DMS114 treated with DMSO at 0.1 percent for 48 hours (cell line): Measurements from ENCODE around the gene LDHB.
"Not testable (repeated sequence)": the region's sequence is repeated elsewhere in the genome, so short reads cannot be mapped to it uniquely, and the experiment has no call there.

Experiments used
- DNase-seq: peaks from one replicate; lab custom pipeline; 2025; ENCODE audit not compliant: unreplicated experiment; lab: John Stamatoyannopoulos, UW

Gene LDHB

GRCh38 chr12:21614506-21614905 lies 43.1 kb downstream of the LDHB start:
- no peak for DNase-seq

DNA sequence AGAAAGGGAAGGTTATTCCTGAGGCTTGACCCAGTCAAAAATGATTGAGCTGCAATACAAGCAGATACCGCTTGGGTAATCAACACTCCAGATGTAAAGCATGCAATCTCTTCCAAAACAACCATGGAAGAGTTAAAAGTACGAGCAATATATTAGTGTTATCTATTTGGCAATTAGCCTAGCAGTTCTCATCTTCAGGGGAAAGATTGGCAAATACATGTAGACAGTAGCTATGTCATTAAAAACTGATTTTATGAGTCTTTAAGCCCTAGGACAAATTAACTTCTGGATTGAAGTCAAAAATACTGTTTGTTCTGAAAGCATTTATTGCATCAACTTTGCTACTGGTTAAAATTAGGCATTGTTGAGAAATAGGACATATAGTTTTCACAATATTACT lies 43.7 kb downstream of the LDHB start:
- DNase-seq, result no peak

DNA sequence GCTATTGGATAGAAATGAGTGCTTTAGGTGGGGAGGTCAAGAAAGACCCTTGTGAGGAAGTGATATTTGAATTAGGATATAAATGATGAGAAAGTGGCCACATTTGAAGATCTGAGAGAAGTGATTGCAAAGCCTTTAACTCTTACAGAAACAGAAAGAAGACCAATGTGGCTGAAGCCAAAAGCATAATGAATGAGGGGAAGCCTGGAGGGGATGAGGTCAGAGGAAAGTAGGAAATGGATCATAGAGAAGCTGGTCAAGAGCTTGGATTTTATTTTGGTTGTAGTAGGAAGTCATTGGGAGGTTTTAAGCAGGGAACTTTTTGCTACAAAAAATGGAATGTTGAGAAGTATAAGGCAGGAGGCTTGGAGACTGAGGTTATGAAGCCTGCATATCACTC lies 49.4 kb downstream of the LDHB start:
- no peak for DNase-seq

DNA sequence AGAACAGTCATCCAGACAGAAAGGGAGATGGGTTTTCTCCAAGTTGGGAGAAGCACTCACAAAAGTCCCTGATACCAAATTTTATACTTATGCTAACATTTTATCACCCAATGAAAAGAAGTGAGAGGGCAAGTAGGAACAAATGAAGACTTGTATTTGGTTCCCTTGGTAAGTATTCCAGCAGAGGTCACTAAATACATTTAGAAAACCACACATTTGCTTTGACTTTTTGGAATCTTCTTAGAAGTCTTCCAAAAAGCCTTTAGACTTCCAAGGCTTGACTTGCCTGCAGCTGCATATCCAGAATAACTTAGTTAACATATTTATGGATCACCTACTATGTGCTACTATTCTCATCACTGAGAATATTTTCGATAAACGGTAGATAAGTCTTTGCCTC lies 49.9 kb downstream of the LDHB start:
- no peak for DNase-seq

GRCh38 chr12:21606175-21606574 lies 51.5 kb downstream of the LDHB start:
- no peak for DNase-seq

DNA sequence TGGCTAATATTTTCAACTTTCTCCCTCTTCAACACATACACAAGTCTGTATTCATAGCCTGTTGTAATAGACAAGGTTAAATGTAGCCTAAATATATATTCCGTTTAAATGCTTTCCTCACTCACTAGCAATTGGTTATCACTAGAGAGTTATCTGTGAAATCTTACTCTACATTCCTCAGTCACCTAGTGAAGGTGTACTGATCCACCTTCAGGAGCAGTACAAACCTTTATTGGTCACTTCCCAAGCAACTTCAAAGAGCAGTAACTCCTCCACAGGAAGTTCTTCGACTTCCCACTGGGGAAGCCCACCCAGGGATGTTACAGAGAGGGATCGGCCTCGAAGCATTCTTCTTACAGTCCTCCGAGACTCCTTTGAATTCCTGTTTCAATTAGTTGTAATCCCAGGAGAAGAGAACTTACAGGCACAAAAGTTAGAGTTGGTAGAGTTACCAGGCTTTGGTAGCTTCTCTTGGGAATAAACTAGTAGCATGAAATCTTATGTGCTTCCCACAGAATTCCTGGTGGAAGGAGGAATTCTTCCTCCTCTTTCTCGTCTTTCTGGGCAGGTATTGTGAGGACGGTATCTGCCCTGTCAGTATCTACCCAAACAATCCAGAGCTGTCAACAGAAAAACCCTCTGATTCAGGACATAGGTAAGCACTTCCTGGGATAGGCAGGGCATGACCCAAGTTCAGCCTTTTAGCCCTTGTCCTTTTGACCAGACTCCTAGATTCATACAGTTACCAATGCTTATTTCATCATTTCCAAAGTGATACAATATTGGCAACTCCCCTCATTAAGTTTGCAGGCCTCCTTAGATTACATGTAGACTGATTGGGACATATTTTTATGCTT lies 53.2 kb downstream of the LDHB start, which contains the start of gene GYS2:
Gene GYS2, minus strand, starts transcription at position 603 of the 857 bp plus-strand sequence. Its CDS starts 255 bp downstream, at position 348.
- no peak for DNase-seq

- DNase-seq, result no peak
These were observed 54.9 kb downstream of the LDHB start for GRCh38 chr12:21602774-21603173.

DNA sequence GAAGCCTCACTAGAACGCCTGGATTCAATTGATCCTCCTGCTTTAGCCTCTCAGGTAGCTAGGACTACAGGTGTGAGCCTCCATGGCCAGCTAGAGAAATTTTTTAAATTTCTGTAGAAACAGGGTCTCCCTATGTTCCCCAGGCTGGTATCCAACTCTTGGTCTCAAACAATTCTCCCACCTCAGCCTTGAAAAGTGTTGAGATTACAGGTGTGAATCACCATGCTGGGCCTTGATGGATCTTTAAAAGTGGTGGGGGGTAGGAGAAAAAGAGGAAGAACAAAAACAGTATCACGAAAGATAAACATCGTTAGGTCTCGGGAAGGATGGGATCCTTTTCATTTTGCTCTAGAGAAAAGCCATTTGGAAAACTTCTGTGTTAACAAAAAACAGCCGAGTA lies 57.4 kb downstream of the LDHB start:
- DNase-seq, result no peak

DNA sequence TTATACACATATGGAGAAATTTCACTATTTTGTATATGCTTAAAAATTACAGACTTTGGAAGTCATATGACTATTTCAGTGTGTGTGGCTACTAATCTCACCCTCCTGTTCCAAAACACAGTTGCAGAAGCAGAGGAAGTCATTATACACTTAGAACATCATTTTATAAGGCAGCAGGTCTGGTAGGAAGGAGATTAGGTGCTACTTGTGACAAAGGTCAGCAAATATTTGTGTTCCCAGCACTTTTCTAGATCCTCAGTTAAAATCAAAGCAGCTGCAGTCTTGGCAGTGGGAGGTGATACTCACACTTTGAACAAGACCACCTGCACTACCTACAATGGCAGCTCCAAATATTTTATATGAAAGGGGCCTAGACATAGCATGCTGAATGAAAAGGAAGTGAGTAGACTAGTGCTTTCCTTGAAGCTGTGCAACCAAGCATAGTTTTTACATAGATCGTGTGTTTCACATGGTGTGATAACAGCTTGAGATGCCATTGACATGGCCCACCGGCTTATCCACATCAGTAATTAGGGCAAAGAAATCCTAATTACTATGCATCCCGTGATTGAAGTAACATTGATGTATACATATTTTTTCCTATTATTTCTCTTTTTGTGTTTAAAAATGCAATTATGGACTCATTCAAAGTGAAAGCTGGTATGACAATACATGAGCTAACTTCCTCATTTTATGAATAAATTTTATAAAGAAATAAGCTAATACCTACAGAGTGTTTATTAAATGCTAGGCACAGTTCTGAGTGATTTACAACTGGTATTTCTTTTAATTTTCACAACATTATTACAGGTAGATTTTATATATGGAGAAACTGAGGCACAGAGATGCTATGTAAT lies 58.3 kb downstream of the LDHB start:
- no peak for DNase-seq

DNA sequence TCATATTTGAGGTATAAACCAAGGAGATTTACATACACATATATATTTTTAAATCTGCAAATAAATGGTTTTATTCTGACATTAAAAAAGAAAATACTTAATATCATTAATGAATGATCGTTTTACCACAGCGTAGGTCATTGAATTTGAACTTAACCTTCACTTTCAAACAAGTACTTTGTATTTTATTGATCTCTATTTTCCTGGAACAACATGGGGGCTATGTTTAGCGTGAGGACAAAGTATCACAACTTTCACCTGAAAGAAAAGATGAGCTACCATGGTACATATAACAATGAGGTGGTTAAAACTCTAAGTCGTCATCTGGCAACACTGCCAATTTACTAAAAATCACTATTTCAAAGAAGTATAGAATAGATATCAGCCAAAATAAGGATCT lies 59.0 kb downstream of the LDHB start:
- no peak for DNase-seq

GRCh38 chr12:21595356-21595755 lies 62.3 kb downstream of the LDHB start:
- DNase-seq, result not testable (repeated sequence)

GRCh38 chr12:21585485-21585884 lies 72.2 kb downstream of the LDHB start:
- DNase-seq, result no peak
